Measurements from ENCODE around the gene MOCS1. TPM values are rescaled to one million over a fixed set of nuclear protein-coding genes. Genes with fewer than 3 reads are reported as not detected.

MOCS1 gene
- total RNA-seq, 1 donor from 2014 or later = 11.3 TPM

DNA sequence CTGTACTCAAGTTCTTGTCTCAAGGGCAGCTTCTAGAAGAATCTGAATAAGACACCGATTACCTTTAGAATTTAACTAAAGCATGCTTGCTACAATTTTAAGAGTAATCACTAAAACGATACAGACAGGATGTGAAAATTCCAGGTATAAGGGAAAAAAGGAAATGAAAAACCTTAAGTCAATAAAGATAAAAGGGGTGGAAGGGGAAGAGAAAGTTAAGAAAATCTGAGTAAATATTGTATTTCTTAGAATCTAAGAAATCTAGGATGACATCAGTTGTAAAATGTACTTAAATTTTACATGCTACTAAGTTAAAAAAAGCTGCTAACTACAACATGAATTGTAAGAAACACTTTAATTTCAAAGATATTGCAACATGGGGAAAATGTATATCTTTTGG, 30.3 kb upstream of the MOCS1 start:
- no peaks in the 10 kb centered on the region for H3K9me3 ChIP-seq (ENCODE audit: low read depth)
- no peak overlapping the region for H3K4me2 ChIP-seq
- no peak overlapping the region for H2AFZ ChIP-seq (replicated peaks)
- Mint-ChIP-seq H3K4me1 (no peaks in the 10 kb centered on the region), H3K4me3 (no peak overlapping the region), H3K27ac (no peak overlapping the region), H3K36me3 (no peaks in the 10 kb centered on the region), H3K27me3 (ENCODE audit: insufficient read depth, low read depth) (no peaks in the 10 kb centered on the region), H3K9me3 (no peaks in the 10 kb centered on the region)
- H3K79me2 ChIP-seq (ENCODE audit: low read depth) = no peaks in the 10 kb centered on the region
- no peaks in the 10 kb centered on the region for H3K4me1 ChIP-seq
- H3K27ac ChIP-seq = no peak overlapping the region
- H4K20me1 ChIP-seq (ENCODE audit: low read depth) = no peaks in the 10 kb centered on the region
- H3K9ac ChIP-seq = no peak overlapping the region
- no peak overlapping the region for H3K4me3 ChIP-seq
- H3F3A ChIP-seq (ENCODE audit: low read depth) = no peaks in the 10 kb centered on the region
- H3K36me3 ChIP-seq = no peaks in the 10 kb centered on the region
- TF ChIP-seq, protein P1, sequence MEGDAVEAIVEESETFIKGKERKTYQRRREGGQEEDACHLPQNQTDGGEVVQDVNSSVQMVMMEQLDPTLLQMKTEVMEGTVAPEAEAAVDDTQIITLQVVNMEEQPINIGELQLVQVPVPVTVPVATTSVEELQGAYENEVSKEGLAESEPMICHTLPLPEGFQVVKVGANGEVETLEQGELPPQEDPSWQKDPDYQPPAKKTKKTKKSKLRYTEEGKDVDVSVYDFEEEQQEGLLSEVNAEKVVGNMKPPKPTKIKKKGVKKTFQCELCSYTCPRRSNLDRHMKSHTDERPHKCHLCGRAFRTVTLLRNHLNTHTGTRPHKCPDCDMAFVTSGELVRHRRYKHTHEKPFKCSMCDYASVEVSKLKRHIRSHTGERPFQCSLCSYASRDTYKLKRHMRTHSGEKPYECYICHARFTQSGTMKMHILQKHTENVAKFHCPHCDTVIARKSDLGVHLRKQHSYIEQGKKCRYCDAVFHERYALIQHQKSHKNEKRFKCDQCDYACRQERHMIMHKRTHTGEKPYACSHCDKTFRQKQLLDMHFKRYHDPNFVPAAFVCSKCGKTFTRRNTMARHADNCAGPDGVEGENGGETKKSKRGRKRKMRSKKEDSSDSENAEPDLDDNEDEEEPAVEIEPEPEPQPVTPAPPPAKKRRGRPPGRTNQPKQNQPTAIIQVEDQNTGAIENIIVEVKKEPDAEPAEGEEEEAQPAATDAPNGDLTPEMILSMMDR (IDR thresholded peaks at IDR 0.05) = no peak
- TF ChIP-seq EZH2phosphoT487 (IDR thresholded peaks at IDR 0.05) (no peak), EZH2 (IDR thresholded peaks at IDR 0.05) (no peak)
- DNase-seq (ENCODE audit: low spot score) = no peak
- H3K27me3 ChIP-seq = no peaks in the 10 kb centered on the region

DNA sequence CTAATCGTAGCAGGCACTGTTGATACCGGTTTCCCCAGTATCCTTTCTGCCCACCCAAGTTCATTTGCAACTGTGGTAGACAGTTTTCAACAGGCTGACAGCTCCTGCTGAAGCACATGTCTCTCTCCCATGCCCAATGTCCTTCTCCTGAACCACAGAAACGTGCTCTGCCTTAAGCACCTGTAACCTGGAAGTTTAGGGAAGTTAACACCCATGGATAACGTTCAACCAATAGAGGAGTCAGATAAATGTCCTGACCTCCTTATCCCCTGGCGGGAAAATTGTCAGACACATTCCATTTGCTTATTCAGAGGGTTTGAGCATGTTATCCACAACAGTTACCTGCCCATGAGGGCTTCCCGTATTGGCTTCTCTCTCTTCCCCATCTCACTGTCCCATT, 29.8 kb upstream of the MOCS1 start:
- H3K36me3 ChIP-seq = no peaks in the 10 kb centered on the region
- Mint-ChIP-seq H3K4me1 (no peaks in the 10 kb centered on the region), H3K4me3 (no peak overlapping the region), H3K9me3 (no peaks in the 10 kb centered on the region), H3K36me3 (no peaks in the 10 kb centered on the region), H3K27me3 (ENCODE audit: insufficient read depth, low read depth) (no peaks in the 10 kb centered on the region), H3K27ac (no peak overlapping the region)
- H3K4me1 ChIP-seq = no peaks in the 10 kb centered on the region
- H3K9me3 ChIP-seq (ENCODE audit: low read depth) = no peaks in the 10 kb centered on the region
- no peaks in the 10 kb centered on the region for H3K79me2 ChIP-seq (ENCODE audit: low read depth)
- H3K4me3 ChIP-seq = no peak overlapping the region
- no peak overlapping the region for H3K9ac ChIP-seq
- H3K4me2 ChIP-seq = no peak overlapping the region
- H3F3A ChIP-seq (ENCODE audit: low read depth) = no peaks in the 10 kb centered on the region
- no peak overlapping the region for H2AFZ ChIP-seq (replicated peaks)
- TF ChIP-seq EZH2phosphoT487 (IDR thresholded peaks at IDR 0.05) (no peak), EZH2 (IDR thresholded peaks at IDR 0.05) (no peak)
- TF ChIP-seq, protein P1 (IDR thresholded peaks at IDR 0.05) = no peak
- H3K27ac ChIP-seq = no peak overlapping the region
- no peak for DNase-seq (ENCODE audit: low spot score)
- H3K27me3 ChIP-seq = no peaks in the 10 kb centered on the region
- H4K20me1 ChIP-seq (ENCODE audit: low read depth) = no peaks in the 10 kb centered on the region

DNA sequence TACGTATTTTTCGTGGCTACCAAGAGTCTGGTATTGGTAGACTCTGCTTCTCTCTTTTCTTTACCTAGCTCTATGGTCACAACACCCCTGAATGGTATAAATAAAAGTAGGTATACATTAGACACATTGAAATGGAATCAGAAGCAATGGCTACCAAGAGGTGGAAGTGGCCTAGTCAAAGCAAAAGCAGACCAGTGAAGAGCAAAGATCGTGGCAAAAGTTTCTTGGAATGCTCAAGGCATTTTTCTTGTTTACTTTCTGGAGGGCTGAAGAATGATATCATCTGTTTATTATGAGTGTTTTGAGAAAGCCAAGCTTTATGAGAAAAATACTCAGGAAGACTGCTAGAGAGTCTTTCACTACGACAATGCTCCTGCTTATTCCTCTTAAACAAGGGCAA, 28.6 kb upstream of the MOCS1 start:
- Histone ChIP-seq H3K4me3 (no peak overlapping the region), H3K4me2 (no peak overlapping the region), H3K4me1 (no peaks in the 10 kb centered on the region), H2AFZ (replicated peaks) (no peak overlapping the region), H4K20me1 (ENCODE audit: low read depth) (no peaks in the 10 kb centered on the region), H3K9me3 (ENCODE audit: low read depth) (no peaks in the 10 kb centered on the region), H3F3A (ENCODE audit: low read depth) (no peaks in the 10 kb centered on the region), H3K36me3 (no peaks in the 10 kb centered on the region), H3K27me3 (no peaks in the 10 kb centered on the region), H3K9ac (no peak overlapping the region), H3K79me2 (ENCODE audit: low read depth) (no peaks in the 10 kb centered on the region), H3K27ac (no peak overlapping the region)
- TF ChIP-seq EZH2 (IDR thresholded peaks at IDR 0.05) = no peak
- TF ChIP-seq, protein P1 (IDR thresholded peaks at IDR 0.05) = no peak
- TF ChIP-seq EZH2phosphoT487 (IDR thresholded peaks at IDR 0.05) = no peak
- Mint-ChIP-seq H3K27me3 (ENCODE audit: insufficient read depth, low read depth) (no peaks in the 10 kb centered on the region), H3K4me1 (no peaks in the 10 kb centered on the region), H3K9me3 (no peaks in the 10 kb centered on the region), H3K4me3 (no peak overlapping the region), H3K36me3 (no peaks in the 10 kb centered on the region), H3K27ac (no peak overlapping the region)
- no peak for DNase-seq (ENCODE audit: low spot score)
